HG02610 (cell line): ENCODE data around the gene ENOSF1.
"Not testable (repeated sequence)": the region's sequence is repeated elsewhere in the genome, so short reads cannot be mapped to it uniquely, and the experiment has no call there.

Source experiments
- ATAC-seq: cut with Tn5 transposase; IDR thresholded peaks from one replicate; pipeline ENCODE4 v1.9.1; 2021; ENCODE audit warnings: mild to moderate bottlenecking, moderate library complexity; ENCODE audit not compliant: unreplicated experiment

ENOSF1 gene

GRCh38 chr18:712401-713134 is at the start of gene ENOSF1:
Gene ENOSF1 (minus strand): TSS chr18:712630. CDS start chr18:712587, 43 bp downstream.
- ATAC-seq: peak; percentile 92

- not testable (repeated sequence) for ATAC-seq
Measured at GRCh38 chr18:759864-760263, 47.4 kb upstream of the ENOSF1 start.

GRCh38 chr18:755506-755905 is 43.1 kb upstream of the ENOSF1 start:
- no peak for ATAC-seq

- ATAC-seq: no peak
Measured at GRCh38 chr18:754656-755055, 42.2 kb upstream of the ENOSF1 start.

- ATAC-seq: no peak
Measured at GRCh38 chr18:750456-750855, 38.0 kb upstream of the ENOSF1 start.

GRCh38 chr18:744832-745597 is 32.6 kb upstream of the ENOSF1 start:
- ATAC-seq: no peak

- ATAC-seq: peak; percentile 77
Measured at GRCh38 chr18:741931-742512, 29.6 kb upstream of the ENOSF1 start.

GRCh38 chr18:732371-732770 is 19.9 kb upstream of the ENOSF1 start:
- ATAC-seq: no peak

- no peak for ATAC-seq
Measured at GRCh38 chr18:731185-731584, 18.8 kb upstream of the ENOSF1 start.

GRCh38 chr18:730692-731091 is 18.3 kb upstream of the ENOSF1 start:
- ATAC-seq: no peak

GRCh38 chr18:730120-730519 is 17.7 kb upstream of the ENOSF1 start:
- not testable (repeated sequence) for ATAC-seq

GRCh38 chr18:725646-726045 is 13.2 kb upstream of the ENOSF1 start:
- ATAC-seq: no peak

GRCh38 chr18:723541-724080 is 11.2 kb upstream of the ENOSF1 start:
- ATAC-seq: no peak

GRCh38 chr18:717003-717402 is 4.6 kb upstream of the ENOSF1 start:
- ATAC-seq: no peak

- no peak for ATAC-seq
Measured at GRCh38 chr18:715626-716025, 3.2 kb upstream of the ENOSF1 start.

GRCh38 chr18:713135-713490 is 683 bp upstream of the ENOSF1 start:
- ATAC-seq: no peak

GRCh38 chr18:711657-712400 is 601 bp downstream of the ENOSF1 start:
- ATAC-seq: peak; percentile 54

GRCh38 chr18:711310-711656 is 1.1 kb downstream of the ENOSF1 start:
- no peak for ATAC-seq

GRCh38 chr18:710418-711300 is 1.8 kb downstream of the ENOSF1 start:
- ATAC-seq: no peak

- no peak for ATAC-seq
Measured at GRCh38 chr18:709771-710170, 2.7 kb downstream of the ENOSF1 start.
